A549 treated with RU486 at 1 μM for 4 hours (cell line): ENCODE results near the gene HYPK. TPM values are rescaled to one million over a fixed set of nuclear protein-coding genes. Genes with fewer than 3 reads are reported as not detected.

ENCODE experiments used
- total RNA-seq: library from RNA; stranded (reverse); fragments of 200-300 nt; extraction: Qiagen RNA extraction; gene quantifications from 5 replicates; pipeline ENCODE4 v1.2.3, GENCODE V29; 2022; ENCODE audit warnings: low read depth

Gene HYPK
- total RNA-seq, result 4.3 to 10.2 TPM (median 4.9 TPM) in 5 replicates

GRCh38 chr15:43800286-43801141, at the start of gene HYPK:
TSS of gene HYPK (plus strand) at chr15:43800599. CDS start at chr15:43800623, 24 bp downstream.

GRCh38 chr15:43776718-43777266, 23.6 kb upstream of the HYPK start, which contains the start of gene ELL3:
TSS of gene ELL3 (minus strand) at chr15:43776966. CDS start at chr15:43776901, 65 bp downstream.

GRCh38 chr15:43791993-43792760, 8.2 kb upstream of the HYPK start, which contains the start of gene SERF2:
TSS of gene SERF2 (plus strand) at chr15:43792320. CDS start at chr15:43792377, 57 bp downstream.

GRCh38 chr15:43799945-43800285, 484 bp upstream of the HYPK start, which contains the start of gene SERINC4:
TSS of gene SERINC4 (minus strand) at chr15:43800220. CDS start at chr15:43799986, 234 bp downstream.

GRCh38 chr15:43824302-43825246, 24.2 kb downstream of the HYPK start, which contains the start of gene MFAP1:
TSS of gene MFAP1 (minus strand) at chr15:43824690. CDS start at chr15:43824569, 121 bp downstream.

GRCh38 chr15:43826508-43827341, 26.3 kb downstream of the HYPK start, which contains the start of gene WDR76:
TSS of gene WDR76 (plus strand) at chr15:43827002. CDS start at chr15:43827033, 31 bp downstream.

Other genes with a start within 250 kb of the HYPK start
- gene PPIP5K1, start 210.4 kb upstream of the HYPK start, total RNA-seq, result 4.7 to 6.3 TPM (median 5.8 TPM) in 5 replicates
- gene CKMT1B, start 206.6 kb upstream of the HYPK start, total RNA-seq, result 2.9 to 6.1 TPM (median 3.4 TPM) in 5 replicates
- 0.07 to 0.08 TPM in 2 of 5 replicates, not detected in the others for gene STRC, start 181.8 kb upstream of the HYPK start, total RNA-seq
- 0.18 to 0.80 TPM (median 0.59 TPM) in 5 replicates for gene CATSPER2, start 151.8 kb upstream of the HYPK start, total RNA-seq
- gene CKMT1A, start 106.7 kb upstream of the HYPK start, total RNA-seq, result 1.6 to 4.0 TPM (median 2.8 TPM) in 5 replicates
- gene PDIA3, start 54.2 kb upstream of the HYPK start, total RNA-seq, result 301 to 389 TPM (median 355 TPM) in 5 replicates
- 1.3 to 2.3 TPM (median 2.1 TPM) in 5 replicates for gene ELL3, start 23.6 kb upstream of the HYPK start, total RNA-seq
- 445 to 774 TPM (median 681 TPM) in 5 replicates for gene SERF2, start 8.3 kb upstream of the HYPK start, total RNA-seq
- 0.09 to 0.21 TPM (median 0.12 TPM) in 5 replicates for gene SERINC4, start 379 bp upstream of the HYPK start, total RNA-seq
- 23.5 to 31.6 TPM (median 27.4 TPM) in 5 replicates for gene MFAP1, start 24.1 kb downstream of the HYPK start, total RNA-seq
- gene WDR76, start 26.4 kb downstream of the HYPK start, total RNA-seq, result 10.0 to 18.2 TPM (median 13.2 TPM) in 5 replicates